Liver (tissue), 3 donors: ENCODE results near the gene GRID1.

Experiments used
- CTCF ChIP-seq: fragments of 150-350 bp; IDR thresholded peaks from 2 replicates; pipeline ENCODE4 v1.5.1; 2017; ENCODE audit warnings: improper control_type of control experiment, low read depth, low read length; ENCODE audit not compliant: missing input control
- MAX ChIP-seq: IDR thresholded peaks from 2 replicates; pipeline ENCODE4 v1.6.1; 2016; ENCODE audit warnings: antibody characterized with exemption
- RAD21 ChIP-seq, 2 donors: IDR thresholded peaks; 2 replicates each; pipeline ENCODE4 v1.6.1; 2016; ENCODE audit warnings: antibody characterized with exemption in 2 of 2, mild to moderate bottlenecking in 2 of 2
- donor health status: healthy.
- donor health status: healthy.

- TF ChIP-seq MAX = no peak
- TF ChIP-seq RAD21 (IDR thresholded peaks at IDR 0.05) = no peak
- TF ChIP-seq CTCF = no peak
Measured at GRCh38 chr10:85615556-85615955, 751.0 kb downstream of the GRID1 start.
